GM10248 (cell line): ENCODE results near the gene CENPX.

Experiments
- CTCF ChIA-PET: fragments of 300-600 bp; sonication (Branson Sonifier 250); formaldehyde crosslinking; extraction: SDS; loops from one replicate; lab custom pipeline; 2021; ENCODE audit warnings: antibody characterized with exemption; lab: Yijun Ruan, JAX
- POLR2A ChIA-PET: fragments of 350-650 bp; sonication (Branson Sonifier 250); formaldehyde crosslinking; extraction: SDS; loops from one replicate; lab custom pipeline; 2020; ENCODE audit warnings: antibody characterized with exemption; lab: Yijun Ruan, JAX
- DNase-seq: peaks from one replicate; pipeline ENCODE4 v3.0.0; 2012; ENCODE audit errors: extremely low spot score
- TF ChIP-seq, protein P1 (sequence below): IDR thresholded peaks from 2 replicates; pipeline ENCODE4 v1.5.1; 2012; ENCODE audit warnings: mild to moderate bottlenecking, low read depth; ENCODE audit errors: extremely low read depth, missing control alignments, control extremely low read depth

The CENPX gene

DNA sequence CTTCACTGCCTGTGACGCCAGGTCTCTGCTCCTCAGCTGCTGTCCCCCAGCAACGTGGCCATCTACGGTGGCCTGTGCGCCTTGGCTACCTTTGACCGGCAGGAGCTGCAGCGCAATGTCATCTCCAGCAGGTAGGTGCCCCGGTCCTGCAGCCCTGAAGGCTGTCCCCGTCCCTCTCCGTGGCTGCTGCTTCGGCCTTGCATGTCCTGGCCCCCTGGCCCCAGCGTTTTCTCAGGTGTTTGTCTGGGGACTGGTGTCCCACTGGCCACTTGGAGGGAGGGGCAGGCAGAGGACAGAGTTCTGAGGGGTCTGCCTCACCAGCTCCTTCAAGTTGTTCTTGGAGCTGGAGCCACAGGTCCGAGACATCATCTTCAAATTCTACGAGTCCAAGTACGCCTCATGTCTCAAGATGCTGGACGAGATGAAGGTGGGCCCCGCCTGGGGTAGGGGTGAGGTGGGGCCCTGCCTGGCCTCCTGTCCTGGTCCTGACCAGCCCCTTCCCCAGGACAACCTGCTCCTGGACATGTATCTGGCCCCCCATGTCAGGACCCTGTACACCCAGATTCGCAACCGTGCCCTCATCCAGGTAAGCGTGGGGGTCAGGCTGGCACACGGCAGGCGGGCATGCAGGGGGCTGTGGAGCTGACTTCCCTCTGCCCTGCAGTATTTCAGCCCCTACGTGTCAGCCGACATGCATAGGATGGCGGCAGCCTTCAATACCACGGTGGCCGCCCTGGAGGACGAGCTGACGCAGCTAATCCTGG lies 33.5 kb upstream of the CENPX start:
- DNase-seq: no peak
- TF ChIP-seq, protein P1, sequence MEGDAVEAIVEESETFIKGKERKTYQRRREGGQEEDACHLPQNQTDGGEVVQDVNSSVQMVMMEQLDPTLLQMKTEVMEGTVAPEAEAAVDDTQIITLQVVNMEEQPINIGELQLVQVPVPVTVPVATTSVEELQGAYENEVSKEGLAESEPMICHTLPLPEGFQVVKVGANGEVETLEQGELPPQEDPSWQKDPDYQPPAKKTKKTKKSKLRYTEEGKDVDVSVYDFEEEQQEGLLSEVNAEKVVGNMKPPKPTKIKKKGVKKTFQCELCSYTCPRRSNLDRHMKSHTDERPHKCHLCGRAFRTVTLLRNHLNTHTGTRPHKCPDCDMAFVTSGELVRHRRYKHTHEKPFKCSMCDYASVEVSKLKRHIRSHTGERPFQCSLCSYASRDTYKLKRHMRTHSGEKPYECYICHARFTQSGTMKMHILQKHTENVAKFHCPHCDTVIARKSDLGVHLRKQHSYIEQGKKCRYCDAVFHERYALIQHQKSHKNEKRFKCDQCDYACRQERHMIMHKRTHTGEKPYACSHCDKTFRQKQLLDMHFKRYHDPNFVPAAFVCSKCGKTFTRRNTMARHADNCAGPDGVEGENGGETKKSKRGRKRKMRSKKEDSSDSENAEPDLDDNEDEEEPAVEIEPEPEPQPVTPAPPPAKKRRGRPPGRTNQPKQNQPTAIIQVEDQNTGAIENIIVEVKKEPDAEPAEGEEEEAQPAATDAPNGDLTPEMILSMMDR: no peak
- ChIA-PET POLR2A (interaction anchor here (1.1 kb wide), 1 partner anchor 18 kb away, joined by 3 read pairs; the partner anchor contains the start of gene DCXR), CTCF (interaction anchor here (0.9 to 1.5 kb wide), 5 partner anchors 10 to 98 kb away, joined by 3 to 5 read pairs (median 3); partner anchors contain the start of genes DCXR and DUS1L)

DNA sequence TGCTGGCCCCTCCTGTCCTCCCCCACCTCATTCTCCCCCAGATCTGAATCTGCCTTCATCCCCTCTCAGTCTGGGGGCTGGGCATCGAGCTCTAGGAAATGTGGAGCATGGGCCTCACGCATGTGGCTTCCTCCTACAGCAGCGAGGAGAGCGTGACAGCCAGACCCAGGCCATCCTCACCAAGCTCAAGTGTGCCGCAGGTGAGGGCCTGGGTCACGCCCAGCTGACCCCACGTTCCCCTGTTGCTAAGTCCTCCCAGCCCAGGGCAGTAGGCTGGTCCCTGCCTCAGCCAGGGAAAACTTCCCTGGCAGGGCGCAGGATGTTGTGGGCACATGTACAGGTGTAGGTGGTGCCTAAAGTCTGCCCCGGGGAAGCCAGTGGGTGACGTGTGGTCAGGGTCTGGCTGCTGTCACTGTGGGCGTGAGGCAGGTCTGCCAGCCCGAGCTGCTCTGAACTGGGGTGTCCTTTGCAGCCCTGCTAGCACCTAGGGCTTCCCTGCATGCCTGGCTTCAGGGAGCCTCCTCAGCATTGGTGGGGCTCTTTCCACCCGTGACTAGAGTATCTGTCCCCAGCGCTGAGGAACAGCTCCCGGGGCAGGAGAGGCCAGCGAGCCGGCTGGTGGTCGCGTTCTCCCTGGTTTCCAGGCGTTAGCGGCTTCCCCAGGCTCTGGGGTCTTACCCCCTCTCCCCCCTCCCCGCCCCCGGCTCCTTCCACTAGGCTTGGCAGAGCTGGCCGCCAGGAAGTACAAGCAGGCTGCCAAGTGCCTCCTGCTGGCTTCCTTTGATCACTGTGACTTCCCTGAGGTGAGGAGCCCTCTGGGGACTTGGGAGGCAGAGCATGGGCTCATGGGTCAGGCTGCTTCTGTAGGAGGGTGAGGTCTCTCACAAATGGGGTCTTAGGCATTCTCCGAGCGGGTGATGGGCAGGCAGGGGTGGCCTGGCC lies 32.6 kb upstream of the CENPX start:
- CTCF ChIA-PET: interaction anchor here (1.1 to 1.2 kb wide), 3 partner anchors 18 to 99 kb away, joined by 3 to 4 read pairs (median 3); partner anchors contain the start of gene DCXR
- POLR2A ChIA-PET: interaction anchor here (0.6 to 1.1 kb wide), 2 partner anchors 18 to 457 kb away, joined by 3 read pairs; partner anchors contain the start of gene DCXR

DNA sequence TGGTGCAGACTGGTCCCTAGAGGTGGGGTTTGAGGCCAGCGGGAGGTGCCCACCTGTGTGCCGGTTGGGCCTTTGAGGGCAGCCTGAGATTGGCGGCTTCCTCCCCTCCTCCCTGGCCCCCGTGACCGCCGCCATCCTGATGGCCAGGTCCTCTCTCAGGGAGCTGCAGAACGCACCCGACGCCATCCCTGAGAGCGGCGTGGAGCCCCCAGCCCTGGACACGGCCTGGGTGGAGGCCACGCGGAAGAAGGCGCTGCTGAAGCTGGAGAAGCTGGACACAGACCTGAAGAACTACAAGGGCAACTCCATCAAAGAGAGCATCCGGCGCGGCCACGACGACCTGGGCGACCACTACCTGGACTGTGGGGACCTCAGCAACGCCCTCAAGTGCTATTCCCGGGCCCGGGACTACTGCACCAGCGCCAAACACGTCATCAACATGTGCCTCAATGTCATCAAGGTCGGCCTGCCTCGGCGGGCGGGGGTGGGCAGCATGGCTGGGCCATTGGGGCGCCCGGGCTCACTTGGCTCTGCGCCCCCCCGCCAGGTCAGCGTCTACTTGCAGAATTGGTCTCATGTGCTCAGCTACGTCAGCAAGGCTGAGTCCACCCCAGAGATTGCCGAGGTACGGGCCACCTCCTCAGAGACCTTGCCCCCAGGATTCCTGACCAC lies 31.8 kb upstream of the CENPX start:
- TF ChIP-seq, protein P1: no peak
- ChIA-PET CTCF (interaction anchor here (1.5 kb wide), 1 partner anchor 102 kb away, joined by 3 read pairs; no protein-coding TSS in a partner anchor), POLR2A (no interaction called here)
- DNase-seq: no peak

More for the DNA sequence above, 32.6 kb upstream of the CENPX start:
- no peak for DNase-seq
- TF ChIP-seq, protein P1: no peak

DNA sequence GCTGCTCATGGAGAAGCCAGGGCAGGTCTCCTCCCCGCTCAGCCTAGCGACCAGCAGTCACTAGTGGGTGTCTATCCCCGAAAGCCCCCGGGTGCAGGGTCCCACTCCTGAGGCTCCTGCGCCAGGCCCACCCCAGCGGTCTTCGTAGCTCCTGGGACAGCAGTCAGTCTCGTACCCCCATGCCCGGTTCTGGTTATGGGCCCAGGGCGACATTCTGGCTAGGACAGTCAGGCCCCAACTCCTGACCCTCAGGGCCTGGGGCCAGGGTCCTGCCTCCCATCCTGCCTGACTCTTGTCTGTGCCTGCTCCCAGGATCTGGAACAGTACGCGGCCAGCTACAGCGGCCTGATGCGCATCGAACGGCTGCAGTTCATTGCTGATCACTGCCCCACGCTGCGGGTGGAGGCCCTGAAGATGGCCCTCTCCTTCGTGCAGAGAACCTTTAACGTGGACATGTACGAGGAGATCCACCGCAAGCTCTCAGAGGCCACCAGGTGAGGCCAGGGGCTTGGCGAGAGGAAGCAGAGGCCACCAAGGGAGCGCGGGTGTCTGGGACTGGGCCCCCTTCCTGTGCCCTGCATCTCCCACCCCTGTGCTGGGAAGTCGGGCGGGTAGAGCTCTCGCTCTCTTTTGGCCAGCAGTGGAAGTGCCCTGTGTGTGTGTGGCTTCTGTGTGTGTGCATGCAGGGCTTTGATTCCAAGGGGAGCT lies 31.0 kb upstream of the CENPX start:
- ChIA-PET POLR2A (no interaction called here), CTCF (interaction anchor here (1.3 to 1.5 kb wide), 2 partner anchors 20 to 103 kb away, joined by 3 read pairs; no protein-coding TSS in a partner anchor)
- no peak for DNase-seq
- TF ChIP-seq, protein P1: no peak

DNA sequence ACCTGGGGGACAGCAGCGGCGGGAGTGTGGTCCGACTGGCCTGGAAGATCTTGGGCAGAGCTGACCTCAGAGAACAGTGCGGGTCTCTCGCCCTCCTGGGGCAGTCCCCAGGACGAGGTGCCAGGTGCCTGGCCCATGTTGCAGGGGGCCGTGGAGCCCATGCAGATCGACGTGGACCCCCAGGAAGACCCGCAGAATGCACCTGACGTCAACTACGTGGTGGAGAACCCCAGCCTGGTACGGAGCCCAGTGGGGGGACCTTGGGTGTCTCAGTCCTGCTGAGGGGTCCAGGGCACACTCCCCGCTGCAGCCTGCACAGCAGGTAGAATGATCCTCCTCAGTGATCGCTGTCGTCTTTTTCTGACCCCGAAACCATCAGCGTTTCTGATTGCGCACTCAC lies 30.5 kb upstream of the CENPX start:
- ChIA-PET CTCF (interaction anchor here (1.3 to 1.5 kb wide), 2 partner anchors 21 to 103 kb away, joined by 3 read pairs; no protein-coding TSS in a partner anchor), POLR2A (interaction anchor here (0.5 kb wide), 1 partner anchor 9 kb away, joined by 4 read pairs; no protein-coding TSS in a partner anchor)
- TF ChIP-seq, protein P1: no peak
- DNase-seq: no peak
